Left lung (tissue), 10 donors: ENCODE results near the gene CBY2. TPM values are rescaled to one million over a fixed set of nuclear protein-coding genes. Genes with fewer than 3 reads are reported as not detected.

ENCODE experiments used
- ATAC-seq: fragments of 200-7000 bp; cut with Tn5 transposase; one replicate; pipeline ENCODE4 v1.9.1; 2020; ENCODE audit warnings: moderate library complexity
- DNase-seq, 4 donors: peaks; one replicate each; pipeline ENCODE4 v3.0.0-alpha.2; 2013 to 2020
- H3K27ac ChIP-seq, 2 donors: fragments of 200-600 bp; sonication (generic) in 1 of 2; one replicate each; pipeline versions ENCODE4 v1.5.0 to v1.8.0; 2020 to 2021
- H3K27me3 ChIP-seq, 2 donors: fragments of 200-600 bp; sonication (generic) in 1 of 2; one replicate each; pipeline versions ENCODE4 v1.5.0 to v1.8.0; 2020 to 2021
- H3K36me3 ChIP-seq, 2 donors: fragments of 200-600 bp; sonication (generic) in 1 of 2; one replicate each; pipeline versions ENCODE4 v1.5.0 to v1.8.0; 2020 to 2021
- H3K4me1 ChIP-seq, 2 donors: fragments of 200-600 bp; one replicate each; pipeline ENCODE4 v1.8.0; 2021
- H3K4me3 ChIP-seq, 2 donors: fragments of 200-600 bp; sonication (generic) in 1 of 2; one replicate each; pipeline versions ENCODE4 v1.5.0 to v1.8.0; 2020 to 2021; ENCODE audit warnings: mild to moderate bottlenecking in 1 of 2
- H3K9me3 ChIP-seq, 2 donors: fragments of 200-600 bp; sonication (generic) in 1 of 2; one replicate each; pipeline versions ENCODE4 v1.5.0 to v1.8.0; 2020 to 2021
- CTCF ChIP-seq, 2 donors: fragments of 200-600 bp; sonication (generic) in 1 of 2; IDR thresholded peaks; one replicate each; pipeline versions ENCODE4 v1.5.0 to v1.8.0; 2021; ENCODE audit warnings: antibody characterized with exemption in 2 of 2
- intact Hi-C, 2 donors: fragments of 100-400 bp; cut with DNase I; formaldehyde crosslinking; loops; one replicate each; pipeline versions ENCODE4 v1.11.2 to v1.14.2; 2022
- polyA plus RNA-seq, 6 donors: library from polyadenylated mRNA; unstranded; fragments of 120-200 nt; gene quantifications; one replicate each; pipeline ENCODE4 v1.2.1, GENCODE V29; 2013; ENCODE audit not compliant: insufficient read length in 6 of 6
- total RNA-seq, 2 donors: library from RNA; stranded (reverse); fragmentation: NEBNext Ultra II Directional; extraction: Animal tissue kit (Norgen Biotek cat#: 25700); gene quantifications; one replicate each; pipeline ENCODE4 v1.2.1, GENCODE V29; 2021
- donor health status: DM: no; HTN: yes; CAD: no.
- donor health status: DM: no; HTN: no; CAD: no.

The CBY2 gene
- total and polyA plus RNA-seq, 8 donors: not detected

- H3K4me1 ChIP-seq: no peaks in the 10 kb centered on the region
- H3K27me3 ChIP-seq: no peaks in the 10 kb centered on the region
- intact Hi-C loops: no loop called here
- DNase-seq (no peak), ATAC-seq (no peak)
- no peaks in the 10 kb centered on the region for H3K36me3 ChIP-seq
- H3K27ac ChIP-seq: no peak overlapping the region
- H3K9me3 ChIP-seq: no peaks in the 10 kb centered on the region
- H3K4me3 ChIP-seq: no peak overlapping the region
- no peak for TF ChIP-seq CTCF (IDR thresholded peaks at IDR 0.05)
Measured at GRCh38 chr13:45711951-45712350, 9.8 kb downstream of the CBY2 start.

- DNase-seq (peak in 1 of 4 donors; percentile 55), ATAC-seq (no peak)
Measured at GRCh38 chr13:45713106-45713690, 11.1 kb downstream of the CBY2 start.

GRCh38 chr13:45713721-45714120 lies 11.6 kb downstream of the CBY2 start:
- Histone ChIP-seq H3K27ac (no peak overlapping the region), H3K27me3 (no peaks in the 10 kb centered on the region), H3K36me3 (no peaks in the 10 kb centered on the region), H3K4me1 (no peaks in the 10 kb centered on the region), H3K9me3 (no peaks in the 10 kb centered on the region), H3K4me3 (no peak overlapping the region)
- ATAC-seq (no peak), DNase-seq (peak in 1 of 4 donors; percentile 72)
- intact Hi-C loops: no loop called here
- no peak for TF ChIP-seq CTCF (IDR thresholded peaks at IDR 0.05)

More at GRCh38 chr13:45713106-45713690, 11.1 kb downstream of the CBY2 start:
- no peak overlapping the region for H3K27ac ChIP-seq
- TF ChIP-seq CTCF (IDR thresholded peaks at IDR 0.05): no peak
- H3K4me1 ChIP-seq: no peaks in the 10 kb centered on the region
- intact Hi-C loops: no loop called here
- H3K9me3 ChIP-seq: no peaks in the 10 kb centered on the region
- H3K36me3 ChIP-seq: no peaks in the 10 kb centered on the region
- no peak overlapping the region for H3K4me3 ChIP-seq
- no peaks in the 10 kb centered on the region for H3K27me3 ChIP-seq

- DNase-seq (peak in 1 of 4 donors; percentile 64), ATAC-seq (no peak)
- no peaks in the 10 kb centered on the region for H3K36me3 ChIP-seq
- intact Hi-C loops: no loop called here
- no peak for TF ChIP-seq CTCF (IDR thresholded peaks at IDR 0.05)
- no peaks in the 10 kb centered on the region for H3K9me3 ChIP-seq
- H3K27me3 ChIP-seq: no peaks in the 10 kb centered on the region
- H3K27ac ChIP-seq: no peak overlapping the region
- H3K4me3 ChIP-seq: no peak overlapping the region
- no peaks in the 10 kb centered on the region for H3K4me1 ChIP-seq
Measured at GRCh38 chr13:45714170-45714569, 12.1 kb downstream of the CBY2 start.

- Histone ChIP-seq H3K4me3 (no peak overlapping the region), H3K36me3 (no peaks in the 10 kb centered on the region), H3K27me3 (no peaks in the 10 kb centered on the region), H3K27ac (no peak overlapping the region), H3K4me1 (no peaks in the 10 kb centered on the region), H3K9me3 (no peaks in the 10 kb centered on the region)
- TF ChIP-seq CTCF (IDR thresholded peaks at IDR 0.05): no peak
- intact Hi-C loops: no loop called here
- DNase-seq (no peak), ATAC-seq (no peak)
Measured at GRCh38 chr13:45715351-45715750, 13.2 kb downstream of the CBY2 start.
